NOMO-1 (cell line): ENCODE data around the gene RRN3.
A peak's percentile ranks its signal among the peaks of the same experiment; 100 is the strongest.
"Not testable (repeated sequence)": the region's sequence is repeated elsewhere in the genome, so short reads cannot be mapped to it uniquely, and the experiment has no call there.

ENCODE experiments used
- DNase-seq, 2 experiments: peaks; one replicate each; lab custom pipeline; 2025; ENCODE audit not compliant: unreplicated experiment in 2 of 2; lab: John Stamatoyannopoulos, UW

Gene RRN3

GRCh38 chr16:15052747-15053476, 41.2 kb downstream of the RRN3 start:
- DNase-seq, result no peak

- no peak for DNase-seq
Measured at GRCh38 chr16:15051387-15051951, 42.6 kb downstream of the RRN3 start.

GRCh38 chr16:15050440-15050839, 43.6 kb downstream of the RRN3 start:
- not testable (repeated sequence) for DNase-seq

- no peak for DNase-seq
Measured at GRCh38 chr16:15049581-15050180, 44.4 kb downstream of the RRN3 start.

GRCh38 chr16:15046692-15047376, 47.2 kb downstream of the RRN3 start:
- no peak for DNase-seq

- DNase-seq, result not testable (repeated sequence)
Measured at GRCh38 chr16:15045270-15045669, 48.8 kb downstream of the RRN3 start.

- no peak for DNase-seq
Measured at GRCh38 chr16:15044286-15044685, 49.8 kb downstream of the RRN3 start.

GRCh38 chr16:15043344-15043743, 50.7 kb downstream of the RRN3 start:
- DNase-seq, result no peak

- DNase-seq, result no peak
Measured at GRCh38 chr16:15041271-15042004, 52.6 kb downstream of the RRN3 start.

- no peak for DNase-seq
Measured at GRCh38 chr16:15038689-15039088, 55.4 kb downstream of the RRN3 start.

- no peak for DNase-seq
Measured at GRCh38 chr16:15037745-15038144, 56.3 kb downstream of the RRN3 start.

GRCh38 chr16:15037003-15037402, 57.1 kb downstream of the RRN3 start:
- no peak for DNase-seq

- DNase-seq, result no peak
Measured at GRCh38 chr16:15035163-15035729, 58.8 kb downstream of the RRN3 start.

GRCh38 chr16:15034266-15035162, 59.6 kb downstream of the RRN3 start:
- no peak for DNase-seq

GRCh38 chr16:15033309-15033707, 60.8 kb downstream of the RRN3 start:
- DNase-seq, result no peak

GRCh38 chr16:15032547-15033308, 61.3 kb downstream of the RRN3 start:
- no peak for DNase-seq

- no peak for DNase-seq
Measured at GRCh38 chr16:15031586-15031985, 62.5 kb downstream of the RRN3 start.

- DNase-seq, result peak; percentile 36 to 38
Measured at GRCh38 chr16:15031179-15031578, 62.9 kb downstream of the RRN3 start.

- not testable (repeated sequence) for DNase-seq
Measured at GRCh38 chr16:15029749-15030148, 64.3 kb downstream of the RRN3 start.
